ENCODE measurements around the gene F12. TPM values are rescaled to one million over a fixed set of nuclear protein-coding genes. Genes with fewer than 3 reads are reported as not detected.

F12 gene
- total and polyA plus RNA-seq, 2 of the 8 experiments (the other 6 are each of a cell fraction or from before 2014, with no cell fraction given), result 6.5 to 7.8 TPM

- TF ChIP-seq MAFK (IDR thresholded peaks at IDR 0.05; ENCODE audit: low read depth, low read length) (no peak), USF2 (IDR thresholded peaks at IDR 0.05; ENCODE audit: low read length) (no peak), ASH2L (IDR thresholded peaks at IDR 0.05; ENCODE audit: low read length) (no peak), CREB1 (IDR thresholded peaks at IDR 0.05) (no peak)
Measured at GRCh38 chr5:177384134-177384533, 25.2 kb downstream of the F12 start, which contains the start of gene SLC34A1 (continued).
